Muscle layer of duodenum (tissue), 2 donors: ENCODE data around the gene PELI1.
A peak's percentile ranks its signal among the peaks of the same experiment; 100 is the strongest.
"Not testable (repeated sequence)": the region's sequence is repeated elsewhere in the genome, so short reads cannot be mapped to it uniquely, and the experiment has no call there.

ENCODE experiments used
- H3K27ac ChIP-seq: one replicate; pipeline ENCODE4 v1.7.0; 2013; ENCODE audit warnings: mild to moderate bottlenecking, low read length
- H3K27me3 ChIP-seq: one replicate; pipeline ENCODE4 v1.7.0; 2013; ENCODE audit warnings: low read depth, mild to moderate bottlenecking, control low read depth, low read length
- H3K36me3 ChIP-seq, 2 donors: one replicate each; pipeline ENCODE4 v1.7.0; 2013; ENCODE audit warnings: low read length in 2 of 2, control low read depth in 1 of 2, mild to moderate bottlenecking in 1 of 2; ENCODE audit not compliant: insufficient read depth in 2 of 2, control insufficient read depth in 1 of 2
- H3K4me1 ChIP-seq, 2 donors: one replicate each; pipeline ENCODE4 v1.7.0; 2013; ENCODE audit warnings: low read length in 2 of 2, mild to moderate bottlenecking in 2 of 2, control low read depth in 1 of 2, moderate library complexity in 1 of 2; ENCODE audit not compliant: insufficient read depth in 2 of 2, control insufficient read depth in 1 of 2
- H3K4me3 ChIP-seq, 2 donors: one replicate each; pipeline ENCODE4 v1.7.0; 2013; ENCODE audit warnings: low read length in 2 of 2, low read depth in 1 of 2, mild to moderate bottlenecking in 1 of 2
- H3K9me3 ChIP-seq, 2 donors: one replicate each; pipeline ENCODE4 v1.7.0; 2013; ENCODE audit warnings: low read length in 2 of 2, control low read depth in 1 of 2, mild to moderate bottlenecking in 1 of 2; ENCODE audit not compliant: control insufficient read depth in 1 of 2
- donor health status: healthy.

PELI1 gene

DNA sequence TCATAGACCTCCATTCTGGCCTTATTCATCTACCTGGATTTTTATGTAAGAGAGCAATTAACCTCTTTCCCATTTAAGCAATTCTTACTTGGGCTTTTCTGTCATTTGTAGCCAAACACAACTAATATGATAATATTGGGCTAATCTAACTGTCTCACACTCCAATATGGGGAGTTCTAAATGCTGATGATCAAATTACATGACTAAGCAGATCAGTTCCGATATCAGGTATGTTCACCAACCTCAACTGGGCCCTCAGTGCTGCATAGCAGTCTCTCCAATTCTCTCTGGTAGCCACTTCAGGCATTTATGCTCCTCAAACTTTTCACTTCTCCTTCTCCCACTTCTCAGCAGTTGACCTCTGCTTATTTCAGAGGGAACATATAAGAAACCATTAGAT, 64.0 kb downstream of the PELI1 start:
- Histone ChIP-seq H3K36me3 (no peaks in the 10 kb centered on the region), H3K27me3 (no peaks in the 10 kb centered on the region), H3K4me1 (no peaks in the 10 kb centered on the region), H3K27ac (no peak overlapping the region), H3K9me3 (no peaks in the 10 kb centered on the region), H3K4me3 (no peak overlapping the region)

DNA sequence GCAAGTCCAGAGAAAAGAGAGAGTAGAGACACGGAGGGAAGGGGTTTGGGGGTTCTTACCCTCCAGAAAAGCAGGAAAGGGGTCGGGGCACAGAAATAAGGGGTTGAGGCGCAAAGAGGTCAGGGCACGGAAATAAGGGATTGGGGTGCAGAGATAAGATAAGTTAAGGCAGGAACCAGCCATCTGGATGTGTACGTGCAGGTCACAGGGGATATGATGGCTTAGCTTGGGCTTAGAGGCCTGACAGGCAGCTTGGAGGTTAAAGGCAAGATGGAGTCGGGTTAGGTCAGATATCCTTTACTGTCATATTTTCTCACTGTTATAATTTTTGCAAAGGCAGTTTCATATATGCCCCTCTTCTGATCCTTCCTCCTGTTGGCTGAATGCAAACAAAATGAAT, 64.5 kb downstream of the PELI1 start:
- H3K27ac ChIP-seq, H3K9me3 ChIP-seq, H3K4me3 ChIP-seq, H3K36me3 ChIP-seq, H3K27me3 ChIP-seq, H3K4me1 ChIP-seq: not testable (repeated sequence)

DNA sequence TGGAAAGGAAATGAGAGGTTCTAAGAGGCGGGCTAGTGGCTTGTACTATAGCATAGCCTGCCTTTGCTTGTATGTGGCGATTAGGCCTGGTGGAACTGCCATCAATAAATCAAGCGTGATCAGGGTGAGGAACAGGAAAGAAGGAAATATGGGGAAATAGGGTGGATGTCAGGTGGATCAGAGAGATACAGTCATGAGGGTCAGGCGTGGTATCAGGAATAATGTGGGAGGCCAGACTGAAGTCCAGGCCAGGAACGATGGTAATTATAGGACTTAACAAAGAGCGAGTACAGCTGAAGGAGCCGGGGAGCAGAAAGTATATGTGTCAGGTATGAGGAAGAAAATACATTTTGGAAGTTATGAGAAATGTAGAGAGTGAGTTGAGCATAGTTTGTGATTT, 67.4 kb downstream of the PELI1 start:
- not testable (repeated sequence) for H3K27me3 ChIP-seq, H3K36me3 ChIP-seq, H3K4me1 ChIP-seq, H3K9me3 ChIP-seq, H3K27ac ChIP-seq, H3K4me3 ChIP-seq

DNA sequence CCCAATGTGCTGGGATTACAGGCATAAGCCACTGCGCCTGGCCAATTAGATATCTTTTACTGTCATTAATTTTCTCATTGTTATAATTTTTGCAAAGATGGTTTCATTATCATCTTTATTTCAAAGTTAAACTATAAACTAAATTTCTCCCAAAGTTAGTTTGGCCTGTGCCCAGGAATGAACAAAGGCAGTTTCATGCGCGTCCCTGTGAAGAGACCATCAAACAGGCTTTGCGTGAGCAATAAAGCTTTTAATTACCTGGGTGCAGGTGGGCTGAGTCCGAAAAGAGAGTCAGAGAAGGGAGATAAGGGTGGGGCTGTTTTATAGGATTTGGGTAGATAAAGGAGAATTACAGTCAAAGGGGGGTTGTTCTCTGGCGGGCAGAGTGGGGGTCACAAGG, 69.6 kb downstream of the PELI1 start:
- H3K4me1 ChIP-seq, H3K9me3 ChIP-seq, H3K27me3 ChIP-seq, H3K27ac ChIP-seq, H3K36me3 ChIP-seq, H3K4me3 ChIP-seq: not testable (repeated sequence)

DNA sequence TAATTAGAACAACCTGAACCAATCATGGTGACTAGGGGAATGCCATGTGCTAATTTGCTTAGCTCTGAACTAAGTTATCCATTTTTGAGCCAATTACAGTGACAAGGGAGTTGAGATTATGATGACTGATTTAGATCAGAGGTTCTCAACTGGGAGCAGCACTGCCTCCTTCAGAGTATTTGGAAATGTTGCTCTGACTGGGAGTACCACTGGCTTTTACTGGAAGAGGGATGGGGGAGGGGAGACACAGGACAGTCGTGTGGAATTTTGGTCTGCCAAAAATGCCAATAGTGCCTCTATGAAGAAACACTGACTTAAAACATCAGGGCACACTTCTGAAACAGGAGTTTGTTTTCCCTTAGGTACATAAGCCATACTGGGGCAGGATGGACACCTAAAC, 76.9 kb downstream of the PELI1 start:
- H3K9me3 ChIP-seq, result no peaks in the 10 kb centered on the region
- no peaks in the 10 kb centered on the region for H3K36me3 ChIP-seq
- H3K4me1 ChIP-seq, result no peaks in the 10 kb centered on the region
- no peaks in the 10 kb centered on the region for H3K27me3 ChIP-seq
- no peak overlapping the region for H3K4me3 ChIP-seq
- H3K27ac ChIP-seq, result no peak overlapping the region

DNA sequence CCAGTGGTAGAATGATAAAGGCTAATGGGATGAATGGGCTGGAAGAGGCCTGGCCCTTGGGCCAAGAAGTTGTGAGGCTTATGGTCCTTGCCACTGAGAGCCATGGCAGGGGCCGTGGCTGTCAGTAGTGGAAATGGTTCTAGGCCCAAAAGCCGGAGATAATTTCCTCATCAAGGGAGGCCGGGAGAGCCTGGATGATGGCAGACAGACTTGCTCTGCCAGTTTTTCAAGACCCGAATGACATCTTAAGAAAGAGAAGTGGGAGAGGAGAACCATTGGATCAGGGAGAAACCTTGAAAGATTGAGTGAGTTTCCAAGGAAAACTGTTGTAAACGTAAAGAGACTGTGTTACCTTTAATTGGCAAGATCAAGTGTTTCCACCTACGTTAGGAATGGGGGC, 78.7 kb downstream of the PELI1 start:
- Histone ChIP-seq H3K4me1 (no peaks in the 10 kb centered on the region), H3K9me3 (no peaks in the 10 kb centered on the region), H3K4me3 (no peak overlapping the region), H3K36me3 (no peaks in the 10 kb centered on the region), H3K27me3 (no peaks in the 10 kb centered on the region), H3K27ac (no peak overlapping the region)

DNA sequence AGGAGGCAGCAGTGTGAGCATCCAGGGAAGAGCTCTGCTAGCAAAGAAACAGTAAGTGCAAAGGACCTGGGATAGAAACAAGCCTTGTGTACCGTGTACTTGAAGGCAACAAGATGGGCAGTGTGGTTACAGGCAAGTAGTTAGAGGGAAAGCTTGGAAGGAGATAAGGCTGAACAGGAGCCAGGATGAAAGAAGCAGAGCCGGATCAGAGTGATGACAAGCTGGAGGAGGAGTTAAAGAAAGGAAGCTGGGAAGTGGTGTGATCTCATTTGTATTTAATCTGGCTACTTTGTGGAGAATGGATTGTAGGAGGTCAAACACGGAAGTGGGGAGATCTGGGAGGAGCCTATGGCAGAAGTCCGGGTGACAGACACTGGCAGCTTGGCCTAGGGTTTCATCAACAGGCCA, 80.3 kb downstream of the PELI1 start:
- Histone ChIP-seq H3K27me3 (no peaks in the 10 kb centered on the region), H3K4me1 (no peaks in the 10 kb centered on the region), H3K9me3 (no peaks in the 10 kb centered on the region), H3K36me3 (no peaks in the 10 kb centered on the region), H3K27ac (peak overlapping the region; percentile 56), H3K4me3 (peak overlapping the region in 1 of 2 donors; percentile 17)

DNA sequence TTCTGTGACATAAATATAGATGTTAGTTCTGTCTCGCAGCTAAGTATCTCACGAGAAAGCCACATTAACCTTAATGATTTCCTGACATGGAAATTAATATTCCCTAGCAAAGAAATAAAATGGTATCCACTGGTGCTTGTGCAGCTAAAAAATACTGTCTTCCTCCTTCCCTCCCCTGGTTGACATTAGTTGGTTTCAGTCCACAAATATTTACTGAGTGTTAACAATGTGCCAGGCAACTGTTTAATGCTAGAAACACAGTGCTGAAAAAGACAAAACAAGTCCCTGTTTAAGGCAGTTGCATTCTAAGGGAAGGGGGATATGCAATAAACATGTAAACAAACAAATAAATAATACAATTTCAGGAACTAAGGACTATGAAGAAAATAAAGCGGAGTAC, 80.8 kb downstream of the PELI1 start:
- no peak overlapping the region for H3K4me3 ChIP-seq
- H3K27ac ChIP-seq, result peak overlapping the region; percentile 56
- H3K4me1 ChIP-seq, result no peaks in the 10 kb centered on the region
- H3K9me3 ChIP-seq, result no peaks in the 10 kb centered on the region
- H3K36me3 ChIP-seq, result no peaks in the 10 kb centered on the region
- H3K27me3 ChIP-seq, result no peaks in the 10 kb centered on the region

DNA sequence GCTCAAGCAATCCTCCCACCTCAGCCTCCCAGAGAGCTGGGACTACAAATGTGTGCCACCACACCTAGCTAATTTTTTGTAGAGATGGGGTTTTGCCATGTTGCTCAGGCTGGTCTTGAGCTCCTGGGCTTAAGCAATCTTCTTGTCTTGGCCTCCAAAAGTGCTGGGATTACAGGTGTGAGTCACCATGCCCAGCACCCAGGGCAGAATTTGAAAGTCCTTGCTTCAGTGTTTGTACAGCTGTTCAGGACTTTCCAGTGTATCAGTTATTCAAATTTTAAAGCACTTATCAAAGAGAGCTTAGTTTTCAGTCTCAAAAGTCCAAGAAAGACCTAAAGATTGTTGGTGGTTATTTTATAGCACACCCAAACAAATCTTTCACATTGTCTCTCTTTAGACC, 81.4 kb downstream of the PELI1 start:
- Histone ChIP-seq H3K27me3 (no peaks in the 10 kb centered on the region), H3K9me3 (no peaks in the 10 kb centered on the region), H3K36me3 (no peaks in the 10 kb centered on the region), H3K4me3 (no peak overlapping the region), H3K4me1 (no peaks in the 10 kb centered on the region), H3K27ac (no peak overlapping the region)

DNA sequence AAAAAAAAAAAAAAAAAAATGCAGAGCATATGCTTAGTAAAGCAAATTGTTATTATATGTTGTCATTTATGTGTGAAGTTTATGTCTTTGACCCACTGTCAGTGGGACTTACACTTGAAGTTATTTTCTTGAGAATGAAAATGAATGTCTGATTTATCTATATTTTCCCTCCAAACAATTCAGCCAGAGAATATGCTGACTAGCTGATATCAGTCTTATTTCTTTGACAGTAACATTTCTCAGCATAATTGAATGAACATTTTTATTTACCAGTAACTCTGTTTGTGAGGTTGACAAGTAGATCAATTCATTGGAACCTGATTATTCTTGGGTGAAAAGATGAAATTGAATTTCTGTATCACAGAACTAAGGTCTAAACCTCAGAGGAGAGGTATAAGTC, 85.0 kb downstream of the PELI1 start:
- Histone ChIP-seq H3K4me3 (no peak overlapping the region), H3K36me3 (no peaks in the 10 kb centered on the region), H3K4me1 (no peaks in the 10 kb centered on the region), H3K9me3 (no peaks in the 10 kb centered on the region), H3K27me3 (no peaks in the 10 kb centered on the region), H3K27ac (no peak overlapping the region)

DNA sequence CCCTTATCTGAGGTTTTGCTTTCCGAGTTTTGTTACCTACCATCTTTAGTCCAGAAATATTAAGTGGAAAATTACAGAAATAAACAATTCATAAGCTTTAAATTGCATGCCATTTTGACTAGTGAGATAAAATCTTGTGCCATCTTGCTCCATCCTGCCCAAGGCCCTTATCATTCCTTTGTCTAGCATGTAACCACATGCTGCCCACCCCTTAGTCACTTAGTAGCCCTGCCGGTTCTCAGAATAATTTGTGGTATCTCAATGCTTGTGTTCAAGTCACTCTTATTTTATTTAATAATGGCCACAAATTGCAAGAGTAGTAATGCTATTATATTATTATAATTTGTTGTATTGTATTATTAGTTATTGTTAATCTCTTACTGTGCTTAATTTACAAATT, 88.2 kb downstream of the PELI1 start:
- no peaks in the 10 kb centered on the region for H3K4me1 ChIP-seq
- H3K36me3 ChIP-seq, result no peaks in the 10 kb centered on the region
- no peak overlapping the region for H3K4me3 ChIP-seq
- no peak overlapping the region for H3K27ac ChIP-seq
- no peaks in the 10 kb centered on the region for H3K27me3 ChIP-seq
- no peaks in the 10 kb centered on the region for H3K9me3 ChIP-seq

DNA sequence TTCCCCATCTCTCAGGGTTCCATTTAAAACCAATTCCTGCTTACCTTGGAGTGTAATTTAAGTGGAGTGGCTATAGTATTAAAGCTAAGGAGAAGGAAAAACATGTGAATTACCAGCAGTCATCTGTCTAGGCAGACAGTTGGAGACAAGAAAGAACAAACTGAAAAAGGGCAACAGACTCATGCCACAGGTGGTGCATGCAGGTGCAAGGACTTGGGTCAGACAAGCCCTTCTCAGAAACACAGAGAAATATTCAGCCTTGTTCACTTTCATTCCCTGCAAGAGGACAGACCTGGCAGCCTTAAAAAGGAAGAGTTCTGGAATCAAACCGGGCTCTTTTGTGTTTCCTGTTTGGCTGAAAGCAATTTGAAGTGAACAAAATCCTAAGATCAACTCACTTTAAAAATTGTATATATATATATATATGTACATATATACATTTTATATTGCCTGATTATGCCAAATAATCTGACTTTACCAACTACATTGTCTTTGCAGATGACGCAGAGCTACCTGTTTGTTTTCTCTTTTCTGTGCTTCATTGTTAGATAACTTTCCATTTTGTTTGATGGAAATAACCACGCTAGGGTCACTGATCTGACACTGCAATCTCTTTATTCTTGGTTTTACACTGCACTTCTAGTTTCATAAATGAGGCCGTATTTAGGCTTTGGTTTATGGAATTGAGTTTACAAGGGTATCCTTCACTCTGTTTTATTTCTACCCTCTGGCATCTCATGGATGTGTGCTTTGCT, 89.9 kb downstream of the PELI1 start:
- Histone ChIP-seq H3K4me3 (no peak overlapping the region), H3K27me3 (no peaks in the 10 kb centered on the region), H3K36me3 (no peaks in the 10 kb centered on the region), H3K4me1 (no peaks in the 10 kb centered on the region), H3K9me3 (no peaks in the 10 kb centered on the region), H3K27ac (no peak overlapping the region)
